HG02981 (cell line): ENCODE measurements around the gene PHOSPHO1.
A peak's percentile ranks its signal among the peaks of the same experiment; 100 is the strongest.
"Not testable (repeated sequence)": the region's sequence is repeated elsewhere in the genome, so short reads cannot be mapped to it uniquely, and the experiment has no call there.

Experiments
- ATAC-seq: cut with Tn5 transposase; IDR thresholded peaks from one replicate; pipeline ENCODE4 v1.9.1; 2021; ENCODE audit warnings: mild to moderate bottlenecking, moderate library complexity; ENCODE audit not compliant: unreplicated experiment

The PHOSPHO1 gene

GRCh38 chr17:49230636-49231562 lies at the start of gene PHOSPHO1:
Gene PHOSPHO1, minus strand, starts transcription at chr17:49230787. Its CDS starts 4,096 bp downstream, at chr17:49226691.
- peak; percentile 79 for ATAC-seq

GRCh38 chr17:49280061-49280460 lies 49.5 kb upstream of the PHOSPHO1 start:
- ATAC-seq, result no peak

GRCh38 chr17:49279263-49280015 lies 48.9 kb upstream of the PHOSPHO1 start:
- ATAC-seq, result not testable (repeated sequence)

GRCh38 chr17:49278076-49278475 lies 47.5 kb upstream of the PHOSPHO1 start:
- no peak for ATAC-seq

GRCh38 chr17:49277638-49278037 lies 47.1 kb upstream of the PHOSPHO1 start:
- ATAC-seq, result no peak

GRCh38 chr17:49275981-49276380 lies 45.4 kb upstream of the PHOSPHO1 start:
- not testable (repeated sequence) for ATAC-seq

GRCh38 chr17:49269356-49269755 lies 38.8 kb upstream of the PHOSPHO1 start:
- ATAC-seq, result no peak

GRCh38 chr17:49267912-49268311 lies 37.3 kb upstream of the PHOSPHO1 start:
- ATAC-seq, result no peak

- no peak for ATAC-seq
Observed at GRCh38 chr17:49266233-49266632, 35.6 kb upstream of the PHOSPHO1 start.

- not testable (repeated sequence) for ATAC-seq
Observed at GRCh38 chr17:49261540-49261939, 31.0 kb upstream of the PHOSPHO1 start.

GRCh38 chr17:49260817-49261291 lies 30.3 kb upstream of the PHOSPHO1 start:
- ATAC-seq, result no peak

- no peak for ATAC-seq
Observed at GRCh38 chr17:49260011-49260816, 29.6 kb upstream of the PHOSPHO1 start.

- no peak for ATAC-seq
Observed at GRCh38 chr17:49259663-49260010, 29.1 kb upstream of the PHOSPHO1 start.

GRCh38 chr17:49258394-49258793 lies 27.8 kb upstream of the PHOSPHO1 start:
- ATAC-seq, result no peak

- no peak for ATAC-seq
Observed at GRCh38 chr17:49255125-49255524, 24.5 kb upstream of the PHOSPHO1 start.

GRCh38 chr17:49254066-49254465 lies 23.5 kb upstream of the PHOSPHO1 start:
- no peak for ATAC-seq

- ATAC-seq, result no peak
Observed at GRCh38 chr17:49252148-49252695, 21.6 kb upstream of the PHOSPHO1 start.

GRCh38 chr17:49249890-49250522 lies 19.4 kb upstream of the PHOSPHO1 start:
- ATAC-seq, result no peak

- no peak for ATAC-seq
Observed at GRCh38 chr17:49249292-49249794, 18.8 kb upstream of the PHOSPHO1 start.

- ATAC-seq, result no peak
Observed at GRCh38 chr17:49247944-49248343, 17.4 kb upstream of the PHOSPHO1 start.
